Neuronal stem cell (in vitro differentiated cells): ENCODE data around the gene CWC27.

Source experiments
- DNase-seq: peaks from one replicate; pipeline ENCODE4 v3.0.0-alpha.2; 2013; ENCODE audit warnings: low spot score
- H2AFZ ChIP-seq: one replicate; pipeline ENCODE4 v1.6.1; 2013; ENCODE audit warnings: mild to moderate bottlenecking, low read length, inconsistent platforms
- H2AK5ac ChIP-seq: 2 replicates; pipeline ENCODE4 v1.6.1; 2013; ENCODE audit warnings: low read depth, mild to moderate bottlenecking, inconsistent platforms, low read length, moderate library complexity, mixed read lengths
- H2BK120ac ChIP-seq: 2 replicates; pipeline ENCODE4 v1.6.1; 2013; ENCODE audit warnings: low read depth, mild to moderate bottlenecking, inconsistent platforms, low read length, moderate library complexity, mixed read lengths
- H2BK12ac ChIP-seq: one replicate; pipeline ENCODE4 v1.6.1; 2013; ENCODE audit warnings: low read length, inconsistent platforms
- H2BK15ac ChIP-seq: 2 replicates; pipeline ENCODE4 v1.6.1; 2013; ENCODE audit warnings: mild to moderate bottlenecking, low read length, inconsistent platforms, mixed read lengths
- H2BK5ac ChIP-seq: one replicate; pipeline ENCODE4 v1.6.1; 2013; ENCODE audit warnings: inconsistent platforms, mild to moderate bottlenecking, low read length, moderate library complexity
- H3K14ac ChIP-seq: one replicate; pipeline ENCODE4 v1.6.1; 2013; ENCODE audit warnings: low read length, inconsistent platforms
- H3K18ac ChIP-seq: 2 replicates; pipeline ENCODE4 v1.6.1; 2013; ENCODE audit warnings: low read length, inconsistent platforms
- H3K23ac ChIP-seq: 2 replicates; pipeline ENCODE4 v1.6.1; 2013; ENCODE audit warnings: low read depth, mild to moderate bottlenecking, mixed read lengths, low read length, inconsistent platforms; ENCODE audit not compliant: poor library complexity
- H3K27ac ChIP-seq: replicated peaks from 3 replicates; pipeline ENCODE4 v1.5.1; 2013; ENCODE audit warnings: low read length, inconsistent platforms
- H3K27me3 ChIP-seq, 3 experiments: 2 replicates each; pipeline ENCODE4 v1.6.1; 2013; ENCODE audit warnings: low read length in 3 of 3, mild to moderate bottlenecking in 2 of 3, inconsistent platforms in 1 of 3, low read depth in 1 of 3, mixed read lengths in 1 of 3, moderate library complexity in 1 of 3; ENCODE audit not compliant: control insufficient read depth in 3 of 3, insufficient read depth in 3 of 3
- H3K36me3 ChIP-seq, 2 donors: replicated peaks in 1 of 2; 2 replicates each; pipeline ENCODE4 v1.6.1; 2013; ENCODE audit warnings: low read length in 2 of 2; ENCODE audit not compliant: control insufficient read depth in 2 of 2, insufficient read depth in 2 of 2
- H3K4ac ChIP-seq: 2 replicates; pipeline ENCODE4 v1.6.1; 2013; ENCODE audit warnings: inconsistent platforms, mild to moderate bottlenecking, low read length, moderate library complexity
- H3K4me1 ChIP-seq, 2 donors: 1 replicate in 1 of 2; 2 replicates in 1 of 2; pipeline ENCODE4 v1.6.1; 2013; ENCODE audit warnings: low read length in 2 of 2, low read depth in 1 of 2; ENCODE audit not compliant: control insufficient read depth in 2 of 2, insufficient read depth in 1 of 2
- H3K4me2 ChIP-seq: one replicate; pipeline ENCODE4 v1.6.1; 2013; ENCODE audit warnings: mild to moderate bottlenecking, low read length, inconsistent platforms; ENCODE audit not compliant: insufficient read depth, poor library complexity, severe bottlenecking
- H3K4me3 ChIP-seq, 2 donors: 2 replicates each; pipeline ENCODE4 v1.5.1; 2013; ENCODE audit warnings: low read length in 2 of 2, mild to moderate bottlenecking in 2 of 2, inconsistent platforms in 1 of 2, moderate library complexity in 1 of 2
- H3K79me1 ChIP-seq: one replicate; pipeline ENCODE4 v1.6.1; 2013; ENCODE audit warnings: low read depth, mild to moderate bottlenecking, inconsistent platforms, low read length, moderate library complexity
- H3K9ac ChIP-seq: one replicate; pipeline ENCODE4 v1.6.1; 2013; ENCODE audit warnings: mild to moderate bottlenecking, low read depth, low read length, inconsistent platforms; ENCODE audit not compliant: poor library complexity
- H3K9me3 ChIP-seq, 2 donors: replicated peaks in 1 of 2; 2 replicates each; pipeline versions ENCODE3 to v1.6.1; 2013; ENCODE audit warnings: low read length in 2 of 2, mild to moderate bottlenecking in 2 of 2, inconsistent platforms in 1 of 2, low read depth in 1 of 2, mixed read lengths in 1 of 2, moderate library complexity in 1 of 2; ENCODE audit not compliant: control insufficient read depth in 2 of 2, insufficient read depth in 1 of 2
- H4K8ac ChIP-seq: one replicate; pipeline ENCODE4 v1.6.1; 2013; ENCODE audit warnings: low read depth, mild to moderate bottlenecking, inconsistent platforms, low read length, moderate library complexity
- H4K91ac ChIP-seq: one replicate; pipeline ENCODE4 v1.6.1; 2013; ENCODE audit warnings: low read length, low read depth, mild to moderate bottlenecking, inconsistent platforms; ENCODE audit not compliant: poor library complexity
- WGBS, 2 donors: extraction: QIAGEN DNeasy Blood & Tissue Kit; methylation state at CpG; one replicate each; pipeline ENCODE4 v1.1.7; 2013; ENCODE audit warnings: missing lambda C conversion rate in 2 of 2, mixed read lengths in 1 of 2; ENCODE audit not compliant: insufficient read length in 2 of 2, insufficient replicate concordance in 1 of 2; ENCODE audit errors: extremely low coverage in 2 of 2; 5-methylcytosine and 5-hydroxymethylcytosine counted together

The CWC27 gene

DNA sequence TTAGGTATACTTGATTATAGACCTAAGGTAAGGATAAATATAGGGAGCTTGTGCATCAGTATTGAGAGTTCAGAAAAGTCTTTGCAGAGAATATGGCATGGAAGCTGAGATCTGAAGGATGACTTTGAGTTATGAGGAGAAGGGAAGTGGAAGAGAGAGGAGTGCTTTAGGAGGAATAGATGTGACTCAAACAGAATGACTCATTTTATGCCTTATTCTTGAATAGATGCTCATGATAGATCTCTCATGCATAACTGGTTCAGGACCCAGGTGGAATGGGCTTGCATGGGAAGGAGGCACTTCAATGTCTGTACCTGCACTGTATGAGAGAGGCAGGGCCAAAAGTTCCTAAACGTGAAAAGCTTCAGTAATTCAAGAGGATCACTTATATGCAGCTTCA lies 103.3 kb downstream of the CWC27 start:
- H3K18ac ChIP-seq, result no peak overlapping the region
- H3K4me2 ChIP-seq, result no peak overlapping the region
- no peak overlapping the region for H3K4me3 ChIP-seq
- H3K14ac ChIP-seq, result no peak overlapping the region
- no peak overlapping the region for H2BK120ac ChIP-seq
- H3K4ac ChIP-seq, result no peak overlapping the region
- no peaks in the 10 kb centered on the region for H3K36me3 ChIP-seq
- H3K23ac ChIP-seq, result no peak overlapping the region
- no peak overlapping the region for H3K27ac ChIP-seq
- peak overlapping the region; percentile 41 for H2BK12ac ChIP-seq
- no peak overlapping the region for H2AFZ ChIP-seq
- H3K9me3 ChIP-seq, result no peaks in the 10 kb centered on the region
- H2BK5ac ChIP-seq, result no peak overlapping the region
- H3K4me1 ChIP-seq, result peaks cover 8 to 12% of the 10 kb centered on the region in 2 donors
- no CpG with 5 or more reads among the region's 1 CpG for WGBS, 2 donors
- H2BK15ac ChIP-seq, result no peak overlapping the region
- no peak overlapping the region for H4K91ac ChIP-seq
- H3K9ac ChIP-seq, result no peak overlapping the region
- no peaks in the 10 kb centered on the region for H3K27me3 ChIP-seq
- H3K79me1 ChIP-seq, result no peaks in the 10 kb centered on the region
- DNase-seq, result no peak
- H2AK5ac ChIP-seq, result no peak overlapping the region
- no peak overlapping the region for H4K8ac ChIP-seq

DNA sequence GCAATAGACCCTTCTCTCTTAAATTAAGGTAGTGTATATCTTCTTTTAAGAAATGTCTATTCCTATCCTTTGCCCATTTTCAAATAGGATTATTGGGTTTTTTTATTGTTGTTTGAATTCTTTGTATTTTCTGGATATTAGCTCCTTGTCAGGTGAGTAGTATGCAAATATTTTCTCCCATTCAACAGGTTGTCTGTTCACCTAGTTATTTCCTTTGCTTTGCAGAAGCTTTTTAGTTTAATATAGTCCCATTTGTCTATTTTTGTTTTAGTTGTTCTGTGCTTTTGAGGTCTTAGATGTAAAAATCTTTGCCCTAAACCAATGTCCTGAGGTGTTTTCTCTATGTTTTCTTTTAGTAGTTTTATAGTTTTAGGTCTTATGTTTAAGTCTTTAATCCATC lies 104.7 kb downstream of the CWC27 start:
- Histone ChIP-seq H3K14ac (no peak overlapping the region), H3K4me3 (no peak overlapping the region), H3K4me2 (no peak overlapping the region), H4K91ac (no peak overlapping the region), H2BK12ac (no peak overlapping the region), H2BK15ac (no peak overlapping the region), H2AK5ac (no peak overlapping the region), H2AFZ (no peak overlapping the region), H3K36me3 (no peaks in the 10 kb centered on the region), H3K9ac (no peak overlapping the region), H4K8ac (no peak overlapping the region), H3K27me3 (no peaks in the 10 kb centered on the region), H3K23ac (no peak overlapping the region), H3K18ac (no peak overlapping the region), H3K9me3 (no peaks in the 10 kb centered on the region), H3K4ac (no peak overlapping the region), H3K4me1 (peaks cover 5 to 12% of the 10 kb centered on the region in 2 donors), H2BK5ac (no peak overlapping the region), H3K79me1 (no peaks in the 10 kb centered on the region), H2BK120ac (no peak overlapping the region), H3K27ac (no peak overlapping the region)
- no peak for DNase-seq

DNA sequence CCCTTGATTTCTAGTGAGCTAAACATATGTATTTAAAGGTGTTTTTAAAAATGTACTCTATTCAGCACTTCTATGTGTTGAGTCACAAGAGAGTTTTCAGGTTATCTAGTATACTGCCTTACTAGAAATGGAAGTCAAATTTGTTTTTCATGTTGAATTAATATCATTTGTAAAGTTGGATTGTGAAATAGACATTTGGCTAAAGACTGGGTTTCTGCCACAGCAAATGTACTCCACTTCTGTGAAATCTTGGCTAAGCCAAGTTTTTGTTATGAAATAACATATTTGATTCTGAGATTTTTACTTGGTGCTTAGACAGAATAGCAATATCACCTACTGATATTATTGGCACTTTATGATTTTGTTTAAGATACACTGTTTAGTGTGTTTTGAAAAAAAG lies 106.0 kb downstream of the CWC27 start:
- H3K4ac ChIP-seq, result no peak overlapping the region
- H2BK5ac ChIP-seq, result no peak overlapping the region
- H3K27ac ChIP-seq, result no peak overlapping the region
- no peak overlapping the region for H2AFZ ChIP-seq
- H2BK12ac ChIP-seq, result no peak overlapping the region
- peaks cover 2 to 4% of the 10 kb centered on the region in 2 donors for H3K4me1 ChIP-seq
- H3K18ac ChIP-seq, result no peak overlapping the region
- DNase-seq, result no peak
- H4K8ac ChIP-seq, result no peak overlapping the region
- no peaks in the 10 kb centered on the region for H3K27me3 ChIP-seq
- no peaks in the 10 kb centered on the region for H3K79me1 ChIP-seq
- H4K91ac ChIP-seq, result no peak overlapping the region
- H3K36me3 ChIP-seq, result no peaks in the 10 kb centered on the region
- H3K14ac ChIP-seq, result no peak overlapping the region
- no peak overlapping the region for H2AK5ac ChIP-seq
- no peaks in the 10 kb centered on the region for H3K9me3 ChIP-seq
- H2BK120ac ChIP-seq, result no peak overlapping the region
- no peak overlapping the region for H3K23ac ChIP-seq
- H3K4me2 ChIP-seq, result no peak overlapping the region
- H3K9ac ChIP-seq, result no peak overlapping the region
- no peak overlapping the region for H3K4me3 ChIP-seq
- no peak overlapping the region for H2BK15ac ChIP-seq

DNA sequence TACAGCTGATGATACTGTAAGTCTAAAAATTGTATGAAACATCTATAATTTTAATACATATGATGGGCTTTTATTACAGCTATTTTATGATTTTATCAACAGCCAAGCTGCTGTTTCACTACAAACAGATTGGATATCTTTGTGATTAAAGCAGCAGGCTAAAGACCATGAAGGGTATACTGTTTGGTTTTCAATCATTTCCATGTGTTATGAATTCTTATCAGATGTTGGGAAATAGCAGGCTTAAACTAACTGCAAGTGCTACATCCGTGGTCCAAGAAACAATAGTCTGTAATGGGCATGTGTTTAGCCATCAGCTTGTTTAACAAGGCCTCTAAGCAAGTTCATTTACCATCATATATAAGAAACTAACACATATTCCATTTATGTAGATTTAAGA lies 107.5 kb downstream of the CWC27 start:
- H3K18ac ChIP-seq, result no peak overlapping the region
- no peaks in the 10 kb centered on the region for H3K79me1 ChIP-seq
- no peak overlapping the region for H2AFZ ChIP-seq
- H2AK5ac ChIP-seq, result no peak overlapping the region
- peaks cover 0 to 2% of the 10 kb centered on the region in 2 donors for H3K4me1 ChIP-seq
- H3K14ac ChIP-seq, result no peak overlapping the region
- no peak overlapping the region for H3K23ac ChIP-seq
- H2BK120ac ChIP-seq, result no peak overlapping the region
- H3K4ac ChIP-seq, result no peak overlapping the region
- H4K91ac ChIP-seq, result no peak overlapping the region
- no peak overlapping the region for H4K8ac ChIP-seq
- DNase-seq, result no peak
- WGBS, 2 donors, result no CpG with 5 or more reads among the region's 1 CpG
- no peaks in the 10 kb centered on the region for H3K9me3 ChIP-seq
- no peak overlapping the region for H2BK12ac ChIP-seq
- no peak overlapping the region for H2BK15ac ChIP-seq
- no peak overlapping the region for H3K4me2 ChIP-seq
- no peak overlapping the region for H3K9ac ChIP-seq
- H3K4me3 ChIP-seq, result no peak overlapping the region
- H2BK5ac ChIP-seq, result no peak overlapping the region
- no peaks in the 10 kb centered on the region for H3K36me3 ChIP-seq
- H3K27me3 ChIP-seq, result no peaks in the 10 kb centered on the region
- H3K27ac ChIP-seq, result no peak overlapping the region
